Fibroblast of skin of left quadriceps (primary cell): ENCODE measurements around the gene PALM3.
"Not testable (repeated sequence)": the region's sequence is repeated elsewhere in the genome, so short reads cannot be mapped to it uniquely, and the experiment has no call there.

Experiments
- DNase-seq, 2 experiments: peaks; one replicate each; pipeline ENCODE4 v3.0.0-alpha.2; 2013; ENCODE audit warnings: low read depth in 2 of 2

Gene PALM3

GRCh38 chr19:14058182-14059092, 3.4 kb downstream of the PALM3 start:
- no peak for DNase-seq

- DNase-seq, result no peak
Observed at GRCh38 chr19:14056741-14057356, 5.0 kb downstream of the PALM3 start.

DNA sequence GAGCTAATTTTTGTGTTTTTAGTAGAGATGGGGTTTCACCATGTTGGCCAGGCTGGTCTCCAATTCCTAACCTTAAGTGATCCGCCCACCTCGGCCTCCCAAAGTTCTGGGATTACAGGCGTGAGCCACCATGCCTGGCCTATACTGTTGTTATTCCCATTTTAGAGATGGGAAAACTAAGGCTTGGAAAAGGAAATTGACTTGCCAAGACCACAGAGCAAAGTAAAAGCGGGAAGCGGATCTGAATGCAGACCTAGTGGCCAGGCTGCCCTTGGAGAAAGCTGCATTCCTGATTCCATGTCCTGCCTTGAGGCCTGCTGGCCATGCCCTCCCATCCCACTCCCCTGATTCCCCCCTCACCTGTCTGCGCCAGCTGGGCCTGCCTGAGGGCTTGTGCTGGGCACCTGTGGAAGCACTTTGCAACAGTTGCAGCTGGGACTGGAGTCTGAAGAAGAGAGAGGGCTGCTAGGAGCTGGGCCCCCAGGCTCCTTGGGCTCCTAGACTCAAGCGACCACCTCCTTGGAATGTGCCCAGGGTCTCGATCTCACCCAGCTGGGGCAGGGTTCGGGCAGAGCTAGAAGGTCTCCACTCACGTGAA, 5.7 kb downstream of the PALM3 start:
- no peak for DNase-seq

DNA sequence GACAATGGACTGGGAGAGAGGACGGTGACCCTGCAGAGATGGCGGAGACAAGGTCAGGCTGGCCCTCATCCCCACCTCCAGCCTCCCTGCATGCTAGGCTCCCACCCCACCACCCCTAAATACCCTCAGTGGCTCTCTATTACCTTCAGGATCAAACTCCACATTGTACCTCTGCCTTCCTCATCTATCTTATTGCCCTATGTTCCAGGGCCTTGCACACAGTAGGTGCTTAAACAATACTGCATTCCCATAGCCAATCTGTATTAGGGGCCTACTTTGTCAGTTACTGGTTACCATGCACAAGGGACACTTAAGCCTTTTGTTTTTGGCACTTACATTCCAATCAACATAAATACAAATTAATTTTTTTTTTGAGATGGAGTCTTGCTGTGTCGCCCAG, 6.5 kb downstream of the PALM3 start:
- DNase-seq, result no peak

DNA sequence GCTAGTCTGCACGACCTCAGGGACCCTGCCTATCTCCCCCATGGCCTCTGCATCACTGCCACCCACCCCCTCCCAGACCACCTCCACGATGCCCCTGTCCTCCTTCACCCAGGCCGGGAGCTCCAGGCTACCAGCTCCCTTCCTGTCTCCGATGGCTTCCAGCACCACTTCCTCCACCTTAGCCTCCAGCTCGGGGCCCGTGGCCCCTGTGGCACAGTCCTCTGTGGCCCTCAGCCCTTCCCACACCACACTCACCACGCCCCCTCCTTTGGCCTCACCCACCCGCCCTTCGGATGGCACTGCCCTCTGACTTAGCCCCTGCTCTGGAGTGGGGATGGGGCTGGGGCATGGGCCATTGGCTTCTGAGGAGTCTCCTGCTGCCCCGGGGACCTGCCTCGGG, 7.2 kb downstream of the PALM3 start:
- no peak for DNase-seq

GRCh38 chr19:14054099-14054498, 7.8 kb downstream of the PALM3 start:
- no peak for DNase-seq

DNA sequence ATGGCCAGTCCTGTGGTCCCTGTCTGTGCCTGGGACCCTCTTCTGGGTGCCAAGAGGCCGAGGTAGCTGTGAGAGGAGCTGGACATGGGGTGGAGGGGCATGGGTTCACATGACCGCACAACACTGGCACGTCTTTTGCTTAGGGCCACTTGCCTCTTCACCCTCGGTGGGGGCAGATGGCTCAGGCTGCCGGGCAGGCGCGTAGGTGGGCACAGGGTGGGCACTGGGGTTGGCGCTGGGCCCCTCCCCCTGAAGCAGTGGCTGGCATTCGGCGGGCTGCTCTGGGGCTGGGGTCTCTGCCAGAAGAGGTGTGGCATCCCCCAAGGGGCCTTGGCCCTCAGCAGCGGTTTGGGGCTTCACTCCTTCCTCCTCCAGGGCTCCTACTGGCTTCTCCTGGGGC, 8.4 kb downstream of the PALM3 start:
- DNase-seq, result no peak

GRCh38 chr19:14053032-14053431, 8.8 kb downstream of the PALM3 start:
- DNase-seq, result no peak

- no peak for DNase-seq
Observed at GRCh38 chr19:14052470-14052869, 9.4 kb downstream of the PALM3 start.

- no peak for DNase-seq
Observed at GRCh38 chr19:14051980-14052379, 9.9 kb downstream of the PALM3 start.

DNA sequence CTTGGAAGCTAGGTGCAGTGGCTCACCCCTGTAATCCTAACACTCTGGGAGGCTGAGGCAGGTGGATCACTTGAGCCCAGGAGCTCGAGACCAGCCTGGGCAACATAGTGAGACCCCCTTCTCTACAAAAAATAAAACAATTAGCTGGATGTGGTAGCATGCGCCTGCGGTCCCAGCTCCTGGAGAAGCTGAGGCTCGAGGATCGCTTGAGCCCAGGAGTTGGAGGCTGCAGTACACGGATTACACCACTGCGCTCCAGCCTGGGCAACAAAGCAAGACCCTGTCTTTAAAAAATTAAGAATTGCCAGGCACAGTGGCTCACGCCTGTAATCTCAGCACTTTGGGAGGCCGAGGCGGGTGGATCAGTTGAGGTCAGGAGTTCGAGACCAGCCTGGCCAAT, 10.9 kb downstream of the PALM3 start:
- DNase-seq, result not testable (repeated sequence)

- DNase-seq, result no peak
Observed at GRCh38 chr19:14050512-14050911, 11.4 kb downstream of the PALM3 start.

DNA sequence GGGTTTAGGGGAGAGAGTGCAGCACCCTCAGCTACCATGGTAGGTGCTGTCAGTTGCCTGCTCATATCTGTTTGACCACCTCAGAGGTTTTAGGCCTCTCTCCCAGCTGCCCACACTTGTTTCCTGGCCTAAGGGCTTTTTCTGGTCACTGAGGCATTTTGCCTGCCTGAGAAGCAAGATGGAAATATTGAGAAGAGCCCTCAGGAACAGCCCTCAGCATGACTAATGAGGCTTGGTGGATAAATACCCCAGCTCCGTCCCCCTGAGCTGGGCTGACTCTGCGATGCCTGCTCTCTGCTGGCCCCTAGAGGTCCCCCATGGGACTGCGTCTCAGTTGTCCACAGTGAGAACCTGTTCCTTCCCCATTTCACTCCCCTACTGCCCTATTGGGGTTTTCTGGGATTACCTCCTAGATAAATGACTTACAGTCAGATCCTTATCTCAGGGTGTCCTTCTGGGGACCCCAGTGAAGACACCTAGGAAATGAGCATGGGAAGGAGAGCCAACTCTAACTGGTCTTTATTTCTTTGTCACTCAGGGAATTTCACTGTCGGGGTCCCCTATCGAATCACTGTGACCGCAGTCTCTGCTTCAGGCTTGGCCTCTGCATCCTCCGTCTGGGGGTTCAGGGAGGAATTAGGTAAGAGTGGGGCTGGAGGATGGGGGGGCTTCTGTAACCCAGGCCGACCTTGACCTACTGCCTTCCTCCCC, 13.3 kb downstream of the PALM3 start:
- no peak for DNase-seq

DNA sequence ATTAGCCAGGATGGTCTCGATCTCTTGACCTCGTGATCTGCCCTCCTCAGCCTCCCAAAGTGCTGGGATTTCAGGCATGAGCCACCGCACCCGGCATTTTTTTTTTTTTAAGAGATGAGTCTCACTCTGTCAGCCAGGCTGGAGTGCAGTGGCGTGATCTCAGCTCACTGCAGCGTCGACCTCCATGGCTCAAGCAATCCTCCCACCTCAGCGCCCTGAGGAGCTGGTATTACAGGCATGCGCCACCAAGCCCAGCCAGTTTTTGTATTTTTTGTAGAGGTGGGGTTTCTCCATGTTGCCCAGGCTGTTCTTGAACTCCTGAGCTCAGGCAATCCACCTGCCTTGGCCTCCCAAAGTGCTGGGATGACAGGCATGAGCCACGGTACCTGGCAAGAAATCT, 14.0 kb downstream of the PALM3 start:
- not testable (repeated sequence) for DNase-seq

- not testable (repeated sequence) for DNase-seq
Observed at GRCh38 chr19:14042659-14043608, 18.9 kb downstream of the PALM3 start.

- DNase-seq, result no peak
Observed at GRCh38 chr19:14039181-14039580, 22.7 kb downstream of the PALM3 start.

DNA sequence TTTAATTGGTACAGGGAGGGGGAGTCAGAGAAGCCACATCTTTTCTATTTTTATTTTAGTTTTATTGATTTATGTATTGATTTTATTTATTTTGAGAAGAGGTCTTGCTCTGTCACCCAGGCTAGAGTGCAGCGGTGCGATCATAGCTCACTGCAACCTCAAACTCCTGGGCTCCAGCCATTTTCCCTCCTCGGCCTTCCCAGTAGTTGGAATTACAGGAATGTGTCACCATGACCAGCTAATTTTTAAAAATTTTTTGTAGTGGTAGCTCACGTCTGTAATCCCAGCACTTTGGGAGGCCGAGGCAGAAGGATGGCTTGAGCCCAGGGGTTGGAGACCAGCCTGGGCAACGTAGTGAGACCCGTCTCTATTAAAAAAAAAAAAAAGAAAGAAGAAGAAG, 26.2 kb downstream of the PALM3 start:
- no peak for DNase-seq

DNA sequence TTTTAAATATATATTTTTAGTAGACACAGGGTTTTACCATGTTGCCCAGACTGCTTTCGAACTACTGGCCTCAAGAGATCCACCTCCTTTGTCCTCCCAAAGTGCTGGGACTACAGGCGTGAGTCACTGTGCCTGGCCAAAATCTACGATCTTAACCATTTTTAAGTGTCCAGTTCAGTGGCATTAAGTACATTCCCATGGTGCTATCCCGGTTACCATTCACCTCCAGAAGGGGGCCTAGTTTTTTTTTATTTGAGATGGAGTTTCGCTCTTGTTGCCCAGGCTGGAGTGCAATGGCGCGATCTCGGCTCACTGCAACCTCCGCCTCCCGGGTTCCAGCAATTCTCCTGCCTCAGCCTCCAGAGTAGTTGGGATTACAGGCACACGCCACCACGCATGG, 26.7 kb downstream of the PALM3 start:
- not testable (repeated sequence) for DNase-seq

GRCh38 chr19:14033946-14034345, 27.9 kb downstream of the PALM3 start:
- no peak for DNase-seq

- DNase-seq, result peak in 1 of 2 experiments; percentile 26
Observed at GRCh38 chr19:14031719-14032480, 30.0 kb downstream of the PALM3 start, which contains the start of gene IL27RA. IL27RA (plus strand) TSS chr19:14031762; CDS start chr19:14031873, 111 bp downstream.
